H1 (cell line): Measurements from ENCODE around the gene CTTNBP2. TPM values are rescaled to one million over a fixed set of nuclear protein-coding genes. Genes with fewer than 3 reads are reported as not detected.

ENCODE experiments used
- ASH2L ChIP-seq: fragments of 200-600, 300-600 bp; sonication (generic); IDR thresholded peaks from one replicate; pipeline ENCODE4 v1.7.1; 2017; ENCODE audit warnings: low read length
- CHD7 ChIP-seq: fragments of 300-600 bp; sonication (generic); IDR thresholded peaks from 2 replicates; pipeline ENCODE4 v1.7.1; 2012; ENCODE audit warnings: low read length, moderate library complexity, mild to moderate bottlenecking, inconsistent platforms; ENCODE audit not compliant: insufficient replicate concordance
- EGR1 ChIP-seq: IDR thresholded peaks from 2 replicates; pipeline ENCODE4 v1.6.1; 2011; ENCODE audit warnings: low read depth, low read length, borderline replicate concordance
- EP300 ChIP-seq, 2 experiments: IDR thresholded peaks; 1 replicate in 1 of 2; 2 replicates in 1 of 2; pipeline ENCODE4 v1.6.1; 2011 to 2012; ENCODE audit warnings: low read depth in 2 of 2, low read length in 2 of 2, mild to moderate bottlenecking in 2 of 2, borderline replicate concordance in 1 of 2, inconsistent platforms in 1 of 2, moderate library complexity in 1 of 2
- JUN ChIP-seq: IDR thresholded peaks from 2 replicates; pipeline ENCODE4 v1.6.1; 2011; ENCODE audit warnings: low read depth, mild to moderate bottlenecking, improper control_type of control experiment, low read length
- JUND ChIP-seq: IDR thresholded peaks from 2 replicates; pipeline ENCODE4 v1.6.1; 2011; ENCODE audit warnings: mild to moderate bottlenecking, improper control_type of control experiment, low read length
- POLR2A ChIP-seq, 2 experiments: IDR thresholded peaks; 1 replicate in 1 of 2; 2 replicates in 1 of 2; pipeline ENCODE4 v1.6.1; 2011; ENCODE audit warnings: low read depth in 2 of 2, low read length in 2 of 2, mild to moderate bottlenecking in 2 of 2; ENCODE audit errors: control extremely low read depth in 1 of 2
- POLR2AphosphoS5 ChIP-seq: IDR thresholded peaks from 2 replicates; pipeline ENCODE4 v1.6.1; 2011; ENCODE audit warnings: low read depth, low read length
- RXRA ChIP-seq: IDR thresholded peaks from 2 replicates; pipeline ENCODE4 v1.6.1; 2011; ENCODE audit warnings: low read depth, mild to moderate bottlenecking, low read length, moderate library complexity; ENCODE audit not compliant: insufficient read depth
- SIN3A ChIP-seq, 2 experiments: IDR thresholded peaks in 1 of 2; conservative IDR thresholded peaks in 1 of 2; 2 replicates each; pipeline ENCODE4 v1.6.1; 2011 to 2012; ENCODE audit warnings: low read length in 2 of 2, improper control_type of control experiment in 1 of 2, low read depth in 1 of 2, mild to moderate bottlenecking in 1 of 2
- SIRT6 ChIP-seq: IDR thresholded peaks from one replicate; pipeline ENCODE4 v1.7.1; 2012; ENCODE audit warnings: low read length, inconsistent platforms
- TEAD4 ChIP-seq: IDR thresholded peaks from 2 replicates; pipeline ENCODE4 v1.6.1; 2012; ENCODE audit warnings: low read depth, low read length, inconsistent platforms, mixed read lengths
- ZNF274 ChIP-seq: IDR thresholded peaks from 2 replicates; pipeline ENCODE4 v1.7.0; 2012; ENCODE audit warnings: low read length, borderline replicate concordance; ENCODE audit errors: extremely low read depth
- polyA plus RNA-seq, 7 experiments: library from polyadenylated mRNA; depleted of rRNA in 3 of 7; stranded (reverse) in 5 of 7; unstranded in 2 of 7; fragments of >200 nt in 5 of 7; fragments of 200-250 nt in 2 of 7; gene quantifications; 1 replicate in 5 of 7; 2 replicates in 1 of 7; 4 replicates in 1 of 7; pipeline versions ENCODE4 v1.2.1 to v1.2.3, GENCODE V29; 2011 to 2013; ENCODE audit warnings: missing spikeins in 2 of 7, mixed read lengths in 2 of 7
- total RNA-seq: library from RNA; stranded (reverse); fragmentation: NEBNext Ultra II Directional; extraction: Animal tissue kit (Norgen Biotek cat#: 25700); gene quantifications from 2 replicates; pipeline ENCODE4 v1.2.1, GENCODE V29; 2021

Gene CTTNBP2
- total and polyA plus RNA-seq, 2 of the 8 experiments (the other 6 are each of a cell fraction or from before 2014, with no cell fraction given), result 15.3 to 35.1 TPM

GRCh38 chr7:117741962-117742361 lies 131.3 kb downstream of the CTTNBP2 start (continued):
- TF ChIP-seq CHD7, result no peak
- no peak for TF ChIP-seq RXRA
- no peak for TF ChIP-seq SIRT6
- no peak for TF ChIP-seq SIN3A (conservative IDR thresholded peaks at IDR 0.05 in 1 of 2, IDR thresholded peaks at IDR 0.05 in 1 of 2; ENCODE audit: low read depth in 1 of 2, low read length in 2 of 2)
- TF ChIP-seq ASH2L, result no peak
- no peak for TF ChIP-seq TEAD4
- no peak for TF ChIP-seq POLR2AphosphoS5
- TF ChIP-seq ZNF274, result no peak
- TF ChIP-seq POLR2A (IDR thresholded peaks at IDR 0.05; ENCODE audit: control extremely low read depth in 1 of 2, low read depth in 2 of 2, low read length in 2 of 2), result no peak
- TF ChIP-seq JUN, result no peak
- no peak for TF ChIP-seq JUND
- no peak for TF ChIP-seq EGR1
- no peak for TF ChIP-seq EP300 (IDR thresholded peaks at IDR 0.05; ENCODE audit: borderline replicate concordance in 1 of 2, low read depth in 2 of 2, low read length in 2 of 2)
